Body of pancreas (tissue), 4 donors: ENCODE results near the gene C19orf81. TPM values are rescaled to one million over a fixed set of nuclear protein-coding genes. Genes with fewer than 3 reads are reported as not detected.

Experiments
- ATAC-seq: fragments of 150-250 bp; one replicate; pipeline ENCODE4 v1.9.1; 2016
- DNase-seq, 4 donors: peaks; one replicate each; pipeline ENCODE4 v3.0.0-alpha.2; 2019
- H3K27ac ChIP-seq, 4 donors: fragments of 200-600 bp; sonication (generic); 1 replicate in 3 of 4; 2 replicates in 1 of 4; pipeline versions ENCODE4 v1.5.1 to v1.6.1; 2016 to 2019; ENCODE audit warnings: mild to moderate bottlenecking in 1 of 4, mixed read lengths in 1 of 4, moderate library complexity in 1 of 4
- H3K27me3 ChIP-seq, 2 donors: fragments of 200-600 bp; sonication (generic); one replicate each; pipeline ENCODE4 v1.6.0; 2016; ENCODE audit warnings: mild to moderate bottlenecking in 1 of 2
- H3K36me3 ChIP-seq, 2 donors: fragments of 200-600 bp; sonication (generic); replicated peaks in 1 of 2; 2 replicates each; pipeline ENCODE4 v1.5.1; 2016; ENCODE audit warnings: low read depth in 2 of 2; ENCODE audit not compliant: insufficient read depth in 1 of 2
- H3K4me1 ChIP-seq: fragments of 200-600 bp; sonication (generic); one replicate; pipeline ENCODE4 v1.6.0; 2016
- H3K4me3 ChIP-seq, 2 donors: fragments of 200-600 bp; sonication (generic); 1 replicate in 1 of 2; 2 replicates in 1 of 2; pipeline ENCODE4 v1.5.1; 2016 to 2019
- H3K9me3 ChIP-seq, 3 donors: fragments of 200-600 bp; sonication (generic); 1 replicate in 2 of 3; 2 replicates in 1 of 3; pipeline ENCODE4 v1.5.1; 2016
- POLR2A ChIP-seq, 3 donors: fragments of 450-650 bp; IDR thresholded peaks; one replicate each; pipeline ENCODE4 v1.6.1; 2016; ENCODE audit warnings: antibody characterized with exemption in 3 of 3, mild to moderate bottlenecking in 2 of 3
- WGBS, 2 donors: methylation state at CpG; one replicate each; pipeline ENCODE4 v1.1.5; 2017; 5-methylcytosine and 5-hydroxymethylcytosine counted together
- intact Hi-C: fragments of 100-400 bp; cut with DNase I; formaldehyde crosslinking; loops from one replicate; pipeline ENCODE4 v1.15.1; 2023
- total RNA-seq, 2 donors: library from RNA; depleted of rRNA; stranded (reverse); fragments of >200 nt; gene quantifications; one replicate each; pipeline ENCODE4 v1.1.0, GENCODE V29; 2016
- TF ChIP-seq, protein P1 (sequence below), 7 experiments: fragments of 450-650 bp in 4 of 7; fragments of 200-600 bp in 3 of 7; sonication (generic) in 3 of 7; IDR thresholded peaks; one replicate each; pipeline ENCODE4 v1.5.1; 2016 to 2019; ENCODE audit warnings: antibody characterized with exemption in 7 of 7

Gene C19orf81
- total RNA-seq, 2 donors from 2014 or later, result not detected

GRCh38 chr19:50706387-50706786 lies 57.1 kb downstream of the C19orf81 start:
- intact Hi-C loops, result no loop called here
- Histone ChIP-seq H3K36me3 (no peaks in the 10 kb centered on the region), H3K4me3 (no peak overlapping the region), H3K9me3 (no peaks in the 10 kb centered on the region), H3K4me1 (no peaks in the 10 kb centered on the region), H3K27me3 (peaks cover 0 to 11% of the 10 kb centered on the region in 2 donors), H3K27ac (no peak overlapping the region)
- no peak for TF ChIP-seq POLR2A (IDR thresholded peaks at IDR 0.05)
- TF ChIP-seq, protein P1, sequence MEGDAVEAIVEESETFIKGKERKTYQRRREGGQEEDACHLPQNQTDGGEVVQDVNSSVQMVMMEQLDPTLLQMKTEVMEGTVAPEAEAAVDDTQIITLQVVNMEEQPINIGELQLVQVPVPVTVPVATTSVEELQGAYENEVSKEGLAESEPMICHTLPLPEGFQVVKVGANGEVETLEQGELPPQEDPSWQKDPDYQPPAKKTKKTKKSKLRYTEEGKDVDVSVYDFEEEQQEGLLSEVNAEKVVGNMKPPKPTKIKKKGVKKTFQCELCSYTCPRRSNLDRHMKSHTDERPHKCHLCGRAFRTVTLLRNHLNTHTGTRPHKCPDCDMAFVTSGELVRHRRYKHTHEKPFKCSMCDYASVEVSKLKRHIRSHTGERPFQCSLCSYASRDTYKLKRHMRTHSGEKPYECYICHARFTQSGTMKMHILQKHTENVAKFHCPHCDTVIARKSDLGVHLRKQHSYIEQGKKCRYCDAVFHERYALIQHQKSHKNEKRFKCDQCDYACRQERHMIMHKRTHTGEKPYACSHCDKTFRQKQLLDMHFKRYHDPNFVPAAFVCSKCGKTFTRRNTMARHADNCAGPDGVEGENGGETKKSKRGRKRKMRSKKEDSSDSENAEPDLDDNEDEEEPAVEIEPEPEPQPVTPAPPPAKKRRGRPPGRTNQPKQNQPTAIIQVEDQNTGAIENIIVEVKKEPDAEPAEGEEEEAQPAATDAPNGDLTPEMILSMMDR (IDR thresholded peaks at IDR 0.05), result no peak
- DNase-seq (no peak), ATAC-seq (no peak)
- 63 to 68% methylated on average over 5 of the region's 5 CpGs for WGBS, 2 donors

GRCh38 chr19:50708179-50708879 lies 59.1 kb downstream of the C19orf81 start:
- Histone ChIP-seq H3K36me3 (no peaks in the 10 kb centered on the region), H3K27me3 (peaks cover 0 to 7% of the 10 kb centered on the region in 2 donors), H3K4me1 (no peaks in the 10 kb centered on the region), H3K27ac (no peak overlapping the region), H3K4me3 (no peak overlapping the region), H3K9me3 (no peaks in the 10 kb centered on the region)
- 41 to 43% methylated on average over 9 to 12 of the region's 12 CpGs for WGBS, 2 donors
- intact Hi-C loops, result no loop called here
- no peak for DNase-seq
- no peak for ATAC-seq
- TF ChIP-seq, protein P1 (IDR thresholded peaks at IDR 0.05), result no peak
- TF ChIP-seq POLR2A (IDR thresholded peaks at IDR 0.05), result no peak

Other genes with a start within 250 kb of the C19orf81 start
- gene SPIB, start 230.5 kb upstream of the C19orf81 start, total RNA-seq, result 1 to 10 TPM in 1 of 2 donors, not detected in 1; 6.9 TPM
- not detected for gene MYBPC2, start 216.6 kb upstream of the C19orf81 start, total RNA-seq
- gene EMC10, start 172.9 kb upstream of the C19orf81 start, total RNA-seq, result 10 to 100 TPM; 60.3 to 68.0 TPM
- 1 to 10 TPM in 1 of 2 donors, not detected in 1; 1.0 TPM for gene GARIN5A, start 172.6 kb upstream of the C19orf81 start, total RNA-seq
- gene JOSD2, start 138.3 kb upstream of the C19orf81 start, total RNA-seq, result 1 to 10 TPM; 5.6 to 7.5 TPM
- gene ASPDH, start 135.5 kb upstream of the C19orf81 start, total RNA-seq, result not detected
- gene LRRC4B, start 81.0 kb upstream of the C19orf81 start, total RNA-seq, result 10 to 100 TPM in 1 of 2 donors, under 1 TPM in 1; 0.26 to 10.5 TPM
- under 1 TPM; 0.33 to 0.52 TPM for gene SYT3, start 9.6 kb upstream of the C19orf81 start, total RNA-seq
- gene SHANK1, start 70.4 kb downstream of the C19orf81 start, total RNA-seq, result 1 to 10 TPM in 1 of 2 donors, under 1 TPM in 1; 0.26 to 2.3 TPM
- 10 to 100 TPM in 1 of 2 donors, 1 to 10 TPM in 1; 5.2 to 24.1 TPM for gene CLEC11A, start 73.9 kb downstream of the C19orf81 start, total RNA-seq
- not detected for gene GPR32, start 121.0 kb downstream of the C19orf81 start, total RNA-seq
- gene ACP4, start 141.0 kb downstream of the C19orf81 start, total RNA-seq, result not detected
- 100 to 1,000 TPM; 937 to 947 TPM for gene KLK1, start 174.3 kb downstream of the C19orf81 start, total RNA-seq
- not detected for gene KLK15, start 184.1 kb downstream of the C19orf81 start, total RNA-seq
- not detected for gene KLK3, start 205.5 kb downstream of the C19orf81 start, total RNA-seq
- not detected for gene KLK2, start 224.0 kb downstream of the C19orf81 start, total RNA-seq